Ascending aorta (tissue), 2 donors: ENCODE measurements around the gene IL22RA2. TPM values are rescaled to one million over a fixed set of nuclear protein-coding genes. Genes with fewer than 3 reads are reported as not detected.

Experiments
- DNase-seq, 2 donors: peaks; one replicate each; pipeline ENCODE4 v3.0.0-alpha.2; 2019; ENCODE audit warnings: low spot score in 2 of 2
- H3K27ac ChIP-seq, 2 donors: fragments of 200-600 bp; sonication (generic); one replicate each; pipeline ENCODE4 v1.5.1; 2016 to 2017; ENCODE audit warnings: mild to moderate bottlenecking in 1 of 2
- H3K27me3 ChIP-seq: fragments of 200-600 bp; sonication (generic); one replicate; pipeline ENCODE4 v1.5.1; 2017
- H3K36me3 ChIP-seq, 2 donors: fragments of 200-600 bp; sonication (generic); one replicate each; pipeline ENCODE4 v1.5.1; 2016
- H3K4me1 ChIP-seq, 2 donors: fragments of 200-600 bp; sonication (generic); one replicate each; pipeline ENCODE4 v1.5.1; 2016 to 2017; ENCODE audit warnings: mild to moderate bottlenecking in 1 of 2
- H3K4me3 ChIP-seq, 2 donors: fragments of 200-600 bp; sonication (generic); one replicate each; pipeline ENCODE4 v1.5.1; 2016 to 2017; ENCODE audit warnings: mild to moderate bottlenecking in 1 of 2
- H3K9me3 ChIP-seq, 2 donors: fragments of 200-600 bp; sonication (generic); one replicate each; pipeline ENCODE4 v1.5.1; 2016
- intact Hi-C: fragments of 100-400 bp; cut with DNase I; formaldehyde crosslinking; loops from one replicate; pipeline ENCODE4 v1.15.1; 2023
- total RNA-seq: library from RNA; depleted of rRNA; stranded (reverse); fragments of >200 nt; gene quantifications from one replicate; pipeline ENCODE4 v1.1.0, GENCODE V29; 2016
- TF ChIP-seq, protein P1 (sequence below), 3 experiments: fragments of 200-600 bp in 2 of 3; fragments of 450-650 bp in 1 of 3; sonication (generic) in 2 of 3; IDR thresholded peaks; one replicate each; pipeline ENCODE4 v1.5.1; 2016 to 2019; ENCODE audit warnings: antibody characterized with exemption in 3 of 3, mild to moderate bottlenecking in 1 of 3, moderate library complexity in 1 of 3

Gene IL22RA2
- total RNA-seq, 1 donor from 2014 or later = not detected

DNA sequence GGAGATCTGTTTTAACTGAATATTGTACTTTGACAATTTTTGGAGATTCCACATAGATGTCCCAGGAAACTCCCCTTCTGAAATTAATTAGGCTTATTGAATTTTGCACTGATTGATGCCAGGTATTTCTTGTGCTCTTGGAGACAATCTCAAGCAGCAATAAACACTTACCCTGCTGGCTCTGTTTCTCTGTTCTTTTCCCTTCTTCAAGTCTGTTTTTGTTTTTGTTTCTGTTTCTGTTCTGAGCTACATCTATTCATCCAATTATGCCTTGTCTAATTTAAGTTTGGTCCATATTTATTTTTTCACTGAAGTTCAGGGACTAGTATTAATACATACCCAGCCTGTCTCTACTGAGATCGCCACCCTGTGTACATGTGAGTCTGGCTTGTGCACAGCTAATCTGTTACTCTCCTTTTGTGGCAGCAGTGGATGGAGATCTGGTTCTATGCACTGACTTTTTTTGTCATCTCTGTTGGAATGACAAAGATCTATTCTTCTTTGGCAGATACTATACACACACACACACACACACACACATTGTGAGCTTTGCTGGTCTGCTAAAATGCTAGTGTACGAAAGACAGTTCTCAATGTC lies 51.9 kb downstream of the IL22RA2 start:
- TF ChIP-seq, protein P1, sequence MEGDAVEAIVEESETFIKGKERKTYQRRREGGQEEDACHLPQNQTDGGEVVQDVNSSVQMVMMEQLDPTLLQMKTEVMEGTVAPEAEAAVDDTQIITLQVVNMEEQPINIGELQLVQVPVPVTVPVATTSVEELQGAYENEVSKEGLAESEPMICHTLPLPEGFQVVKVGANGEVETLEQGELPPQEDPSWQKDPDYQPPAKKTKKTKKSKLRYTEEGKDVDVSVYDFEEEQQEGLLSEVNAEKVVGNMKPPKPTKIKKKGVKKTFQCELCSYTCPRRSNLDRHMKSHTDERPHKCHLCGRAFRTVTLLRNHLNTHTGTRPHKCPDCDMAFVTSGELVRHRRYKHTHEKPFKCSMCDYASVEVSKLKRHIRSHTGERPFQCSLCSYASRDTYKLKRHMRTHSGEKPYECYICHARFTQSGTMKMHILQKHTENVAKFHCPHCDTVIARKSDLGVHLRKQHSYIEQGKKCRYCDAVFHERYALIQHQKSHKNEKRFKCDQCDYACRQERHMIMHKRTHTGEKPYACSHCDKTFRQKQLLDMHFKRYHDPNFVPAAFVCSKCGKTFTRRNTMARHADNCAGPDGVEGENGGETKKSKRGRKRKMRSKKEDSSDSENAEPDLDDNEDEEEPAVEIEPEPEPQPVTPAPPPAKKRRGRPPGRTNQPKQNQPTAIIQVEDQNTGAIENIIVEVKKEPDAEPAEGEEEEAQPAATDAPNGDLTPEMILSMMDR (IDR thresholded peaks at IDR 0.05) = no peak
- intact Hi-C loops = no loop called here
- DNase-seq = no peak
- H3K4me1 ChIP-seq = no peaks in the 10 kb centered on the region
- H3K36me3 ChIP-seq = no peaks in the 10 kb centered on the region
- H3K27ac ChIP-seq = no peak overlapping the region
- peaks cover 0 to 3% of the 10 kb centered on the region in 2 donors for H3K9me3 ChIP-seq
- H3K27me3 ChIP-seq = no peaks in the 10 kb centered on the region
- no peak overlapping the region for H3K4me3 ChIP-seq

DNA sequence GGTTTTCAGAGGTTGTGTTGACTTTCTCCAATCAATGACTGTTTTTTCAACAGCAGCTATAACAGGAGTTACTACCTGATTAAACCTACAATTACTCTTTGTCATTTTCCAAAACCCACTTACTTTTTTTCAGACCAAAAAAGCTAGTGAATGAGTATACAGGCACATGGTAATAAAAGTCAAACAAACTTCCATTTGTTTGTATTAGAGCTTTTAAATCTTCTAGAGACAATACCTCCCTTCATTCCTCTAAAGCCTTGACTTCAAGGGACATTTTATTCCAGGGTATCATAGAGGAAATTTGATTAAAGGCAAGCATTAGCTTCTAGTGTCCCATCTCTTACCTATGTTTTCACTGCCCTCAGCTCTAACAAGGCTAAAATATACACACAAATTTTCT lies 52.7 kb downstream of the IL22RA2 start:
- DNase-seq = no peak
- no peak overlapping the region for H3K27ac ChIP-seq
- intact Hi-C loops = no loop called here

DNA sequence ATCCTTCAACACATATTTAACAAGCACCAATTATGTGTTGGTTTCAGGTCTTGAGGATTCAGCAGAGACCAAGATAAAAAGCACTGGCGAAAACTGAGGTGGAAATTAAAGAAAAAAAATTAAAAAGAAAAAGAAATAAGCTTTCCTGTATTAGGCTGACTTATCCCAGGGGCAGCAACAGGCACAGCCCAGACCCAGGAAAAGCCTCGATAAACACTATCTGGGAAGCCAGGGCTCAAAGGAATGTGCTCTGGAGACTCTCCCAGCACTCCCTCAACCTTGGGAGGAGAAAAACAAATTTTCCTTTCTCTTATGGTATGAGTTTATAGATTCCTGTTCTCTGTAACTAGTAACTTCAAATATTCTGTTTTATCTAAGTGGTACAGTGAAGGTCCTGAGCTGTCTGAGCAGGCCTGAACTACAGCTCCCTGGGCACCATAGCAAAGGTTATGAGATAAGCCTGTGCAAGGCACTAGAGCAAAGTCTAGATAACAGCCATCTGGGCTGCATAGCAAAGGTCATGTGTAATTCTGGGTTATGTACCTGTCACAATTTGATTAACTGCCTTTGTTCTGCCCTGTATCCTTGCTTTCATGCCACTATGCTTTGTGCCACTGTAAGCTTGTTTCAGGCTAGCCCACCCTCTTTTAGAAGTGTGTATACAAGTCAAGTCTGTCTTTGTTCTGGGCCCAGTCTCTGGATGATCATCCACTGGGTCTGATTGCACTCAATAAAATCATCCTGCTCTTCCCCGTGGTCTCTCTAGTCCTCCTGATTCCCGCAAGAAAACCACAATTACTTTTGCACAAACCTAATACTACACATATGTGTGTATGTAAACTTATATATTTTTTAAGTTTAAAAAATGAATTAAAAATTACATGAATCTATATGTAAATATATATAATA lies 54.0 kb downstream of the IL22RA2 start:
- Histone ChIP-seq H3K4me3 (no peak overlapping the region), H3K36me3 (no peaks in the 10 kb centered on the region), H3K4me1 (no peaks in the 10 kb centered on the region), H3K9me3 (peaks cover 0 to 3% of the 10 kb centered on the region in 2 donors), H3K27ac (no peak overlapping the region), H3K27me3 (no peaks in the 10 kb centered on the region)
- intact Hi-C loops = no loop called here
- TF ChIP-seq, protein P1 (IDR thresholded peaks at IDR 0.05) = no peak
- no peak for DNase-seq

More for the DNA sequence above, 52.7 kb downstream of the IL22RA2 start:
- H3K36me3 ChIP-seq = no peaks in the 10 kb centered on the region
- TF ChIP-seq, protein P1 (IDR thresholded peaks at IDR 0.05) = no peak
- H3K4me1 ChIP-seq = no peaks in the 10 kb centered on the region
- H3K27me3 ChIP-seq = no peaks in the 10 kb centered on the region
- peaks cover 0 to 3% of the 10 kb centered on the region in 2 donors for H3K9me3 ChIP-seq
- H3K4me3 ChIP-seq = no peak overlapping the region

DNA sequence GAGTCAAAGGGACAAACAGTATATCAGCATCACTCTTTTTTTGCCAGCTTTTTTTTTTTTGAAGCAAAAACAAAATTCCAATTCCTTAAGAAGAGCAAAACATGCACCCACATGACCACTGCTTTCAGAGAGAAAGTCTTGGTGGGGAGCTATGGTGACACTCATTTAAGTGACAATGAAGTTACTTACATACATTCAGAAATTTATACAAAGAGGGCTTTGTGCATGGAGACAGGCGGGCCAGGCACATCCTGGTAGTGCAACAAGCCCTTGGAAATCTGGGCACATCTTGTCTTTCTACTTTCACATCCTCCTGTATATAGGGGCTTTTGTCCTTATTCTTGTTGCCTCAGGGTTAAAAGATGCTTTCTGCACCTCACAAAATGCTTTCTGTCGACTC lies 55.9 kb downstream of the IL22RA2 start:
- no peak for DNase-seq
- H3K4me1 ChIP-seq = no peaks in the 10 kb centered on the region
- no peaks in the 10 kb centered on the region for H3K36me3 ChIP-seq
- H3K4me3 ChIP-seq = no peak overlapping the region
- intact Hi-C loops = no loop called here
- H3K9me3 ChIP-seq = peaks cover 0 to 3% of the 10 kb centered on the region in 2 donors
- TF ChIP-seq, protein P1 (IDR thresholded peaks at IDR 0.05) = no peak
- H3K27me3 ChIP-seq = no peaks in the 10 kb centered on the region
- H3K27ac ChIP-seq = no peak overlapping the region

DNA sequence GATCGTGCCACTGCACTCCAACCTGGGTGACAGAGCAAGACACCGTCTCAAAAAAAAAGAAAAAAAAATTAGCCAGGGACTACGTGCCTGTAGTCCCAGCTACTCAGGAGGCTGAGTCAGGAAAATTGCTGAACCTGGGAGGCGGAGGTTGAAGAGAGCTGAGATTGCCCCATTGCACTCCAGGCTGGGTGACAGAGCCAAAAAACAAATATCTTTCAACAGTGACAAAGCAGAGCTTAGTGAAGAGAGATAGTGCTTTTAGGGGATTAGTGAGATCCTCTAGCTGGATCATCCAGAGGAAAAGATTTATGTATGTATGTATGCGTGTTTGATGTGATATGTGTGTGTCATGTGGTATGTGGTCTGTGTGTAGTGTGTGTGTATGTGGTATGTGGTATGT lies 56.6 kb downstream of the IL22RA2 start:
- intact Hi-C loops = no loop called here
- H3K36me3 ChIP-seq = no peaks in the 10 kb centered on the region

More for the DNA sequence above, 56.6 kb downstream of the IL22RA2 start:
- Histone ChIP-seq H3K4me3 (no peak overlapping the region), H3K27me3 (no peaks in the 10 kb centered on the region), H3K4me1 (no peaks in the 10 kb centered on the region), H3K27ac (no peak overlapping the region), H3K9me3 (peaks cover 0 to 3% of the 10 kb centered on the region in 2 donors)
- TF ChIP-seq, protein P1 (IDR thresholded peaks at IDR 0.05) = no peak
- DNase-seq = no peak
